Hippocampal formation (tissue), 2 donors: ENCODE measurements around the gene TCF12.
A peak's percentile ranks its signal among the peaks of the same experiment; 100 is the strongest.

Experiments
- DNase-seq, 2 donors: peaks; one replicate each; lab custom pipeline; 2025; lab: John Stamatoyannopoulos, UW

The TCF12 gene

DNA sequence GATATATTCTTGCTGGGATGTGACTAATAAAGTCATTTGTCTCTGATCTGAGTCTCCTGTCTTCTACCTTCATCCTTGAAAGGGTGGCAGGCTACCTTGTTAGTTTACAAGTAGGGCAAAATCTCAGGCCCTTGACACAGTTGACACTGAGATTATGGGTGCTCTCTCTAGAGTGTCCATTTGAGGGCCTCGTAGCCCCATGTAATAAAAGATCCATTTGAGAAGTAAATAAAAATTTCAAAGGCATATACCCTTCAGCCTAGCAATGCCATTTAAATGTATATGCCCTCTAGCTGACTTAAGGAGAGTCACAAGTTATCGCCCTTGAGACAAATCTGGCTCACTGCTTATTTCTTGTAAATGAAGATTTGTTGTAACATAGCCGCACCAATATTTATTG, 98.6 kb downstream of the TCF12 start:
- peak in 1 of 2 donors; percentile 17 for DNase-seq

- no peak for DNase-seq
Observed at GRCh38 chr15:57018151-57018550, 99.7 kb downstream of the TCF12 start.

- DNase-seq, result no peak
Observed at GRCh38 chr15:57019496-57020160, 101.2 kb downstream of the TCF12 start.

DNA sequence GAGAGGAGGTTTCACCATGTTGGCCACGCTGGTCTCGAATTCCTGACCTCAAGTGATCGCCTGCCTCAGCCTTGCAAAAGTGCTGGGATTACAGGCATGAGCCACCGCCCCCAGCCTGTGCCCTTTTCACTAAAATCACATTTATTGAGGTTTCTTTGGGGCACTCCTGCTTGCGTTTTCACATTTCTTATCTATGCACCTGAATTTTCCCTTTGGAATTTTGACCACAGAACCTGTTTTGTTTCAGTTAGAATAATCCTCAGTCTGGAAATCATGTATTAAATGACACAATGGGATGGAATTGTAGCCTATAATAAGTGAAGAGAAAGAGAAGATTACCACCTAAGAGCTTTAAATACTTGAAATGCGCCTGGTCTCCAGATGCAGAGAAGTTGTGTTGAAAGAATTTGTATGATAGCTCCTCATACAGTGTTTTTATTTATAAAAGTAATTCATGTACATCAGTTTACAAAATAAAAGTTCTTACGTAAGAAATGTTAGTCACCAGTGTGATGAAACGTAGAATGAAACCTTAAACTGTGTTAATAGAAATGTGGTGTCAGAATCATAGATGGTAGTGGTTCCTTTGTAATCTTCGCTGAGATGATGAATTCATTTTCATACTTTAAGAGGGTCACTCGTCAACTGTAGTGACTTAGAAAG, 107.0 kb downstream of the TCF12 start:
- no peak for DNase-seq

DNA sequence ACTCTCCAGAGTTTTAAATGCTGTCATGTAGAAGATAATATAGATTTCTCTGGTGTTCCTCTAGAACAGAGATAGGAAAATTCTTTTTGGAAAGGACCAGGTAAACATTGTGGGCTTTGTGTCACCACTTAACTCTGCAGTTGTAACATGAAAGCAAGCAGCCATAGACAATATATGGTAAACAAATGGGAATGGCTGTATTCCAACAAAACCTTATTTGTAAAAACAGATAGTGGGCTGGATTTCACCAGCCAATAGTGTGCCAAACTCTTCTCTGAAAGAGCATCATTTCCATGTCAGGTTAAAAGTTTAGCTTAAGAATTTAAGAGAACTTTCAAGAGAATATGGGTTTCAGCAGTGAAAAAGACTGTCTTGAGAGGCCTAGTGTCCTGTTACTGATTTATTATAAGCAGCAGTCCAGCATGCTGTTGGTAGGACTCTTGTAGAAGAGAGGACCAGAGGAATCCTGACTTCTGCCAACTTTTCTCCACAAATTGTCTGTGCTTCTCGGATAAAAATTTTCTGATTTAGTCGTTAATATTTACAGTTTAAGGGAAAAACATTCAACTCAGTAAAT, 107.7 kb downstream of the TCF12 start:
- no peak for DNase-seq

DNA sequence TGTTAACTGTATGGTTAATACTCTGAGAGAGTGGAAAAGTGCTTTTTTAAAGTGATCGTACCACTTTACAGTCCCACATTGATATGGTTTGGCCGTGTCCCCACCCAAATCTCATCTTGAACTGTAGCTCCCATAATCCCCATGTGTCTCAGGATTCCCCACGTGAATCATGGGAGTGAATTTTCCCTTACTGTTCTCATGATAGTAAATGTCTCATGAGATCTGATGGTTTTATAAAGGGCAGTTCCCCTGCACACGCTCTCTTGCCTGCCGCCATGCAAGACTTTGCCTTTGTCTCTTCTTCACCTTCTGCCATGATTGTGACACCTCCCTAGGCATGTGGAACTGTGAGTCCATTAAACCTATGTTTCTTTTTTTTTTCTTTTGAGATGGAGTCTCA, 109.2 kb downstream of the TCF12 start:
- no peak for DNase-seq

- no peak for DNase-seq
Observed at GRCh38 chr15:57028176-57028575, 109.7 kb downstream of the TCF12 start.

- no peak for DNase-seq
Observed at GRCh38 chr15:57030011-57030410, 111.6 kb downstream of the TCF12 start.

- DNase-seq, result no peak
Observed at GRCh38 chr15:57031082-57031481, 112.6 kb downstream of the TCF12 start.

- DNase-seq, result peak; percentile 60 to 69
Observed at GRCh38 chr15:57031605-57032004, 113.2 kb downstream of the TCF12 start.

GRCh38 chr15:57032338-57032737, 113.9 kb downstream of the TCF12 start:
- DNase-seq, result no peak

DNA sequence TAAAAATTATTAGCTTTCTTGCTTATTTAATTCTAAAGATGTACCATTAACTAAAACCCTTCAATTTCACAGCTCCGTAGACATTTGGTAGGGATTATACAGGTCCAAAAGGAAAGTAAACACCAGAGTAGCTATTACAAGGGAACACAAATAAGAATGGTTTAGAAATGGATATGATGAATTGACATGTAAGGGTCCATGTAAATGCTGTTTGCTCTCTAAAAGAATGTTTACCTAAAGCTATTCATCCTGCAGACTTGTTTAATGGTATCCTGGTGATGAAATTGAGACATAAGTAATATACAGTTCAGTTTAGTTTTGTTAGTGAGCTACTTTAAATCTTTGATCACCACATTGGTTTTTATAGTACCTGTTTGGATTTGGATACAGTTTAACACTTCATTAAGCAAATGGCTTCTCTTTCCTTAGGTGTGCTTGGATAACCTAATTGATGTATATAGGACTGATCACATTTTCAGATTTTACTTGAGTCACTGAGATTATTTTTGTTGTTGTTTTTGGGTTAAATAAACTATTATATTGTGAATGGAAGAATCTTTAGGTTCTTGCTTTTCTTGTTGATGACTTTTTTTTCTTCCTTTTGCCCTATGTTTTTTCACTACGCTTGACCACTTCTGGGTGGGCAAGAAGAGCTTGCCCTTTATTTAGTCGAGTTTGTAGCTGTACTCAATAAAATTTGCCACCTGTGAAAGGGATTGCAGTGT, 115.4 kb downstream of the TCF12 start:
- no peak for DNase-seq

- no peak for DNase-seq
Observed at GRCh38 chr15:57034613-57035012, 116.2 kb downstream of the TCF12 start.

DNA sequence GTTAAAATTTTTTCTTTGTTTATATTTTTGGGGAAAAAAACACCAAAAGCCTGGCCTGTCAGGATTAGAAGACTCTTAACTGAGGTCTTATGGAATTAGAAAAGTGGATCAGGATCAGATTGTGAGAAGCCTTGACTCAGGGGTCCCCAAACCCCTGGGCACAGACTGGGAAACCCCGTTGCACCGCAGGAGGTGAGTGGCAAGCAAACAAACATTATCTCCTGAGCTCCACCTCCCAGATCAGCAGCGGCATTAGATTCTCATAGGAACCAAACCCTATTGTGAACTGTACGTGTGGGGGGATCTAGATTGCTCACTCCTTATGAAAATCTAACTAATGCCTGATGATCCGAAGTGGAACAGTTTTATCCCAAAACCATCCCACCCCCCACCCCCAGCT, 117.2 kb downstream of the TCF12 start:
- DNase-seq, result no peak

DNA sequence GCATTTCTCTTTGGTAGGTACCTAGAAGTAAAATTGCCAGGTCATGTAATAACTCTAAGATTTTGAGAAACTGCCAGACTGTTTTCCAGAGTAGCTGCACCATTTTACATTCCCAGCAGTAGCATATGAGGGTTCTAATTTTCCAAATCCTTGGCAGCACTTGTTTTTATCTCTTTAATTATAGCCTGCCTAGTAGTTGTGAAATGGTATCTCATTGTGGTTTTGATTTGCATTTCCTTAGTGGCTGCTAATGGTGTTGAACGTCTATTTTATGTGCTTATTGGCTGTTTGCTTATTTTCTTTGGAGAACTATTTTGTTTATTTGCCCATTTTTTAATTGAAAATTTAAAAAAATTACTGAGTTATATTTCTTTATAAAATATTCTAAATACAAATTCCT, 117.9 kb downstream of the TCF12 start:
- no peak for DNase-seq

GRCh38 chr15:57037548-57037947, 119.1 kb downstream of the TCF12 start:
- no peak for DNase-seq

- DNase-seq, result no peak
Observed at GRCh38 chr15:57038040-57038439, 119.6 kb downstream of the TCF12 start.

DNA sequence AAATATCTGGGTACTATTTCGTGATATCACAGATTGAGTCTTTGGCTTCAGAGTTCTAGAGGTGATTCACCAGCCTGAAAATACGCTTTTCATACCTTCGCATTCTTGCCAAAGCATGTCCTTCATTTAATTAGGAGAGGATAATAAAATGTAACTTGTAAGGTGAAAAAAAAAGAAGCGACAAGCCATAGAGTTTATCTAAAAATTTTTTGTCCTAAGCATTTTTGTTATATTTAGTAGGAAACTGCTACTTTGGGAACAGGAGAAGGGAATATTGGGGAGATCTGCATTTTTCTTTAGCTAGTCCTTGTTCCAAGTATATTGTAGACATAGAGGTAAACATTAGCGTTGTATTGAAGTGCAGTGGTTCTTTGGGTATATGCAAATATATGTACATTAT, 120.1 kb downstream of the TCF12 start:
- DNase-seq, result no peak

- peak in 1 of 2 donors; percentile 55 for DNase-seq
Observed at GRCh38 chr15:57041416-57041815, 123.0 kb downstream of the TCF12 start.

DNA sequence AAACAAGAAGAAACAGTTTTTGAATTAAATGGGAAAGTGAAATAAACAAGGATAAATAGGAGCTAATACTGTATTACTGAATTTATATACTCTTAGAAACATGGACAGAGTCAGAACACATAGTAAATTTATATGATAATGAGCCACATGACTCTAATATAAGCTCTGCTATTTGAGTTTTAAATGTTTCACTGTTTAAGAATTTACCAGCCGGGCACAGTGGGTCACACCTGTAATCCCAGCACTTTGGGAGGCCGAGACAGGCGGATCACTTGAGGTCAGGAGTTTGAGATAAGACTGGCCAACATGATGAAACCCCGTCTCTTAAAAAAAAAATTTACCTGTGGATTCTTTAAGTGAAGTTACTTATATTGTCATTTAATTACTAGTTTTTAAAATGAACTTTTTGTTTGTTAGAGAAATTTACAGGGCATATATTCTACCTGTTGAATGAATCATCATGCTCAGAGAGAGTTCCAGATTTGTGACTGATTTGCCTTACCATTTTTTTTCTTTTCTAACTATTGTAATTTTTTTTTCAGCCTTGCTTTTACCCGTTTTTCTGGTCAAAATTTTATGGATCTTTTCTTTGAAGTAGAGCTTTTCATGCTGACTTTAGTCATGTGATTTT, 125.7 kb downstream of the TCF12 start:
- DNase-seq, result no peak

DNA sequence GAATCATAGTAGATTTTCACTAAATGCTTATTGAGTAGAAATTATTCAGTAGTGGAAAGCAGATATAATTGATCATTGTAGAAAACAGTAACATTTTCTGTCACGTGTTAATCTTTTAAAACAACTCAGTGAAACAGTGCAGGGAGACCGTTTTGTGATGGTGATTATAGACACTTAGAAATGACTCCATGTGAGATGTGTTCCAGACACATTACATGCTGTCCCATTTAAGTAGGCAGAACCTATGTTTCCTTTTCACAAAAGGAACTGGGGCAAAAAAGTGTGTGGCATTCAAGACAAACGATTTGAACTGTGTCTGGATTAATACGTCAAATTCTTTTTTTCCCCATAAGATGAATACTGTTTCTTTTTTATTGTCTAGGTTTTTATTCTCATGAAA, 126.5 kb downstream of the TCF12 start:
- no peak for DNase-seq

DNA sequence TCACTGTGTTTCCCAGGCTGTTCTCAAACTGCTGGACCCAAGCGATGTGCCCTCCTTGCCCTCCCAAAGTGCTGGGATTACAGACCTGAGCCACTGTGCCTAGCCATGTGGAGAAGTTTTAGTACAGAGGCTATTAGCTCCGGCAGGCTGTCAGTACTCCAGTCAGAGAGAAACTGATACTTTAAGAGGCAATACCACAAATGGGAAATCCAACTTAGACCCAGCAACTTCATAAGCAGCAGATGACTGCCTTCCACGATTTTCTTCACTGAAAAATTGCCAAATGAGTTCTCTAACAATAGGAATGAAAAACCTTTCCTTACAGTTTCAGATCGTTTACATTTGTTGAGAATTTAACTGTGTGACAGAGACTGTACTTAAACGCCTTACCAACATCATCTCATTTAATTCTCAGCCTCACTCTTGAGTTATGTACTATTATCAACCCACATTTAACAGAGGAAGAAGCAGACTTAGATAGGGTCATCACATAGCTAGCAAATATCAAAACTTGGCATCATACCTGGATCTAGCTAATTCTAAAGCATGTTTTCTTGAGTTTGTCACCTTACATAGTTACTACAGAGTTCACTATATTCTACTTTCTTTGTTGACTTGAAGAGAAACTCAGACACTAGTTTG, 127.4 kb downstream of the TCF12 start:
- no peak for DNase-seq
